Neural cell (in vitro differentiated cells): ENCODE results near the gene TAOK1.
"Not testable (repeated sequence)": the region's sequence is repeated elsewhere in the genome, so short reads cannot be mapped to it uniquely, and the experiment has no call there.

Source experiments
- EP300 ChIP-seq: fragments of 450-650 bp; conservative IDR thresholded peaks from 2 replicates; pipeline ENCODE4 v1.6.1; 2014; ENCODE audit warnings: antibody characterized with exemption, mild to moderate bottlenecking, moderate library complexity; ENCODE audit not compliant: poor library complexity, severe bottlenecking
- EZH2 ChIP-seq: fragments of 200-600, 300-800 bp; shearing (Covaris generic), sonication (generic); IDR thresholded peaks from 2 replicates; pipeline ENCODE4 v1.6.1; 2014; ENCODE audit warnings: antibody characterized with exemption, low read length, borderline replicate concordance, mild to moderate bottlenecking; ENCODE audit not compliant: insufficient read depth, poor library complexity, severe bottlenecking
- MXI1 ChIP-seq: fragments of 450-650 bp; conservative IDR thresholded peaks from 2 replicates; pipeline ENCODE4 v1.6.1; 2014; ENCODE audit warnings: antibody characterized with exemption, mild to moderate bottlenecking; ENCODE audit not compliant: poor library complexity, severe bottlenecking
- POLR2AphosphoS5 ChIP-seq: IDR thresholded peaks from 2 replicates; pipeline ENCODE4 v1.6.1; 2012
- SMC3 ChIP-seq: fragments of 450-650 bp; conservative IDR thresholded peaks from 2 replicates; pipeline ENCODE4 v1.6.1; 2014; ENCODE audit warnings: antibody characterized with exemption, mild to moderate bottlenecking, moderate library complexity; ENCODE audit not compliant: poor library complexity
- TAF1 ChIP-seq: IDR thresholded peaks from 2 replicates; pipeline ENCODE4 v1.6.1; 2012; ENCODE audit warnings: low read depth
- TF ChIP-seq, protein P1 (sequence below): fragments of 450-650 bp; IDR thresholded peaks from 2 replicates; pipeline ENCODE4 v1.5.1; 2014; ENCODE audit warnings: antibody characterized with exemption, mild to moderate bottlenecking, moderate library complexity; ENCODE audit not compliant: poor library complexity, severe bottlenecking
- TF ChIP-seq, protein P2 (sequence below): IDR thresholded peaks from 2 replicates; pipeline ENCODE4 v1.6.1; 2012; ENCODE audit warnings: borderline replicate concordance

DNA sequence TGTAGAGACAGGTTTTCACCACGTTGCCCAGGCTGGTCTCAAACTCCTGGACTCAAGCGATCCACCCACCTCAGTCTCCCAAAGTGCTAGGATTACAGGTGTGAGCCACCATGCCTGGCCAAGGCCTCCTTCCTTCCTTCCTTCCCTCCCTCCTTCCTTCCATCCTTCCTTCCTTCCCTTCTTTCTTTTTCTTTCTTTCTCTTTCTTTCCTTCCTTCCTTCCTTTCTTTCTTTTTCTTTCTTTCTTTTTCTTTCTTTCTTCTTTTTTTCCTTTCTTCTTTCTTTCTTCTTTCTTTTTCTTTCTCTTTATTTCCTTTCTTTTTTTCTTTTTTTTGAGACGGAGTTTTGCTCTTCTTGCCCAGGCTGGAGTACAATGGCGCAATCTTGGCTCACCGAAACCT lies 168.0 kb downstream of the TAOK1 start:
- TF ChIP-seq TAF1, EZH2, MXI1, POLR2AphosphoS5, EP300, SMC3: not testable (repeated sequence)
- TF ChIP-seq, protein P1, sequence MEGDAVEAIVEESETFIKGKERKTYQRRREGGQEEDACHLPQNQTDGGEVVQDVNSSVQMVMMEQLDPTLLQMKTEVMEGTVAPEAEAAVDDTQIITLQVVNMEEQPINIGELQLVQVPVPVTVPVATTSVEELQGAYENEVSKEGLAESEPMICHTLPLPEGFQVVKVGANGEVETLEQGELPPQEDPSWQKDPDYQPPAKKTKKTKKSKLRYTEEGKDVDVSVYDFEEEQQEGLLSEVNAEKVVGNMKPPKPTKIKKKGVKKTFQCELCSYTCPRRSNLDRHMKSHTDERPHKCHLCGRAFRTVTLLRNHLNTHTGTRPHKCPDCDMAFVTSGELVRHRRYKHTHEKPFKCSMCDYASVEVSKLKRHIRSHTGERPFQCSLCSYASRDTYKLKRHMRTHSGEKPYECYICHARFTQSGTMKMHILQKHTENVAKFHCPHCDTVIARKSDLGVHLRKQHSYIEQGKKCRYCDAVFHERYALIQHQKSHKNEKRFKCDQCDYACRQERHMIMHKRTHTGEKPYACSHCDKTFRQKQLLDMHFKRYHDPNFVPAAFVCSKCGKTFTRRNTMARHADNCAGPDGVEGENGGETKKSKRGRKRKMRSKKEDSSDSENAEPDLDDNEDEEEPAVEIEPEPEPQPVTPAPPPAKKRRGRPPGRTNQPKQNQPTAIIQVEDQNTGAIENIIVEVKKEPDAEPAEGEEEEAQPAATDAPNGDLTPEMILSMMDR, result not testable (repeated sequence)
- TF ChIP-seq, protein P2, sequence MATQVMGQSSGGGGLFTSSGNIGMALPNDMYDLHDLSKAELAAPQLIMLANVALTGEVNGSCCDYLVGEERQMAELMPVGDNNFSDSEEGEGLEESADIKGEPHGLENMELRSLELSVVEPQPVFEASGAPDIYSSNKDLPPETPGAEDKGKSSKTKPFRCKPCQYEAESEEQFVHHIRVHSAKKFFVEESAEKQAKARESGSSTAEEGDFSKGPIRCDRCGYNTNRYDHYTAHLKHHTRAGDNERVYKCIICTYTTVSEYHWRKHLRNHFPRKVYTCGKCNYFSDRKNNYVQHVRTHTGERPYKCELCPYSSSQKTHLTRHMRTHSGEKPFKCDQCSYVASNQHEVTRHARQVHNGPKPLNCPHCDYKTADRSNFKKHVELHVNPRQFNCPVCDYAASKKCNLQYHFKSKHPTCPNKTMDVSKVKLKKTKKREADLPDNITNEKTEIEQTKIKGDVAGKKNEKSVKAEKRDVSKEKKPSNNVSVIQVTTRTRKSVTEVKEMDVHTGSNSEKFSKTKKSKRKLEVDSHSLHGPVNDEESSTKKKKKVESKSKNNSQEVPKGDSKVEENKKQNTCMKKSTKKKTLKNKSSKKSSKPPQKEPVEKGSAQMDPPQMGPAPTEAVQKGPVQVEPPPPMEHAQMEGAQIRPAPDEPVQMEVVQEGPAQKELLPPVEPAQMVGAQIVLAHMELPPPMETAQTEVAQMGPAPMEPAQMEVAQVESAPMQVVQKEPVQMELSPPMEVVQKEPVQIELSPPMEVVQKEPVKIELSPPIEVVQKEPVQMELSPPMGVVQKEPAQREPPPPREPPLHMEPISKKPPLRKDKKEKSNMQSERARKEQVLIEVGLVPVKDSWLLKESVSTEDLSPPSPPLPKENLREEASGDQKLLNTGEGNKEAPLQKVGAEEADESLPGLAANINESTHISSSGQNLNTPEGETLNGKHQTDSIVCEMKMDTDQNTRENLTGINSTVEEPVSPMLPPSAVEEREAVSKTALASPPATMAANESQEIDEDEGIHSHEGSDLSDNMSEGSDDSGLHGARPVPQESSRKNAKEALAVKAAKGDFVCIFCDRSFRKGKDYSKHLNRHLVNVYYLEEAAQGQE, result not testable (repeated sequence)
